Neural cell (in vitro differentiated cells): Measurements from ENCODE around the gene PNMA8C. TPM values are rescaled to one million over a fixed set of nuclear protein-coding genes. Genes with fewer than 3 reads are reported as not detected.

Source experiments
- H2AFZ ChIP-seq: fragments of 200-600, 300-800 bp; sonication (generic), shearing (Covaris generic); 2 replicates; pipeline ENCODE4 v1.6.0; 2014; ENCODE audit warnings: low read depth, mild to moderate bottlenecking, antibody characterized with exemption, low read length, moderate library complexity
- H3F3A ChIP-seq: fragments of 200-600 bp; shearing (Covaris generic); 2 replicates; pipeline ENCODE4 v1.6.1; 2016; ENCODE audit warnings: mild to moderate bottlenecking, moderate library complexity, mixed read lengths, antibody characterized with exemption, low read length; ENCODE audit not compliant: insufficient read depth, poor library complexity, severe bottlenecking
- H3K27ac ChIP-seq: fragments of 200-600, 300-800 bp; sonication (generic), shearing (Covaris generic); 2 replicates; pipeline ENCODE4 v1.5.1; 2014; ENCODE audit warnings: mild to moderate bottlenecking, low read length, moderate library complexity
- H3K27me3 ChIP-seq: fragments of 300-800, 200-600 bp; sonication (generic), shearing (Covaris generic); 2 replicates; pipeline ENCODE4 v1.6.0; 2014; ENCODE audit warnings: mild to moderate bottlenecking, low read depth, low read length, moderate library complexity; ENCODE audit not compliant: insufficient read depth
- H3K36me3 ChIP-seq: fragments of 300-800, 200-600 bp; sonication (generic), shearing (Covaris generic); 2 replicates; pipeline ENCODE4 v1.5.1; 2014; ENCODE audit warnings: mild to moderate bottlenecking, antibody characterized with exemption, low read length, moderate library complexity; ENCODE audit not compliant: insufficient read depth
- H3K4me2 ChIP-seq: fragments of 300-800, 200-600 bp; sonication (generic), shearing (Covaris generic); 2 replicates; pipeline ENCODE4 v1.6.0; 2014; ENCODE audit warnings: mild to moderate bottlenecking, low read length
- H3K4me3 ChIP-seq: fragments of 300-800, 200-600 bp; sonication (generic), shearing (Covaris generic); 2 replicates; pipeline ENCODE4 v1.5.1; 2014; ENCODE audit warnings: mild to moderate bottlenecking, low read length, moderate library complexity
- H3K79me2 ChIP-seq: fragments of 200-600 bp; shearing (Covaris generic); replicated peaks from 2 replicates; pipeline ENCODE4 v1.6.0; 2014; ENCODE audit warnings: mild to moderate bottlenecking, low read length, moderate library complexity; ENCODE audit not compliant: insufficient read depth
- H3K9ac ChIP-seq: fragments of 300-800, 200-600 bp; sonication (generic), shearing (Covaris generic); 2 replicates; pipeline ENCODE4 v1.6.1; 2016; ENCODE audit warnings: mild to moderate bottlenecking, low read length, mixed read lengths
- H3K9me2 ChIP-seq: fragments of 200-600 bp; shearing (Covaris generic); 2 replicates; pipeline ENCODE4 v1.6.1; 2016; ENCODE audit warnings: mild to moderate bottlenecking, low read length, mixed read lengths; ENCODE audit not compliant: insufficient read depth
- H3K9me3 ChIP-seq: fragments of 200-600, 300-800 bp; sonication (generic), shearing (Covaris generic); 2 replicates; pipeline ENCODE4 v1.6.1; 2016; ENCODE audit warnings: mild to moderate bottlenecking, mixed run types, low read length, moderate library complexity, mixed read lengths
- H4K20me1 ChIP-seq: fragments of 200-600 bp; shearing (Covaris generic); 2 replicates; pipeline ENCODE4 v1.6.1; 2016; ENCODE audit warnings: mild to moderate bottlenecking, mixed run types; ENCODE audit not compliant: insufficient read depth
- CTCF ChIP-seq: fragments of 450-650 bp; IDR thresholded peaks from 2 replicates; pipeline ENCODE4 v1.5.1; 2014; ENCODE audit warnings: antibody characterized with exemption, mild to moderate bottlenecking, moderate library complexity; ENCODE audit not compliant: poor library complexity, severe bottlenecking
- EP300 ChIP-seq: fragments of 450-650 bp; conservative IDR thresholded peaks from 2 replicates; pipeline ENCODE4 v1.6.1; 2014; ENCODE audit warnings: antibody characterized with exemption, mild to moderate bottlenecking, moderate library complexity; ENCODE audit not compliant: poor library complexity, severe bottlenecking
- EZH2 ChIP-seq: fragments of 200-600, 300-800 bp; shearing (Covaris generic), sonication (generic); IDR thresholded peaks from 2 replicates; pipeline ENCODE4 v1.6.1; 2014; ENCODE audit warnings: antibody characterized with exemption, low read length, borderline replicate concordance, mild to moderate bottlenecking; ENCODE audit not compliant: insufficient read depth, poor library complexity, severe bottlenecking
- MXI1 ChIP-seq: fragments of 450-650 bp; conservative IDR thresholded peaks from 2 replicates; pipeline ENCODE4 v1.6.1; 2014; ENCODE audit warnings: antibody characterized with exemption, mild to moderate bottlenecking; ENCODE audit not compliant: poor library complexity, severe bottlenecking
- POLR2AphosphoS5 ChIP-seq: IDR thresholded peaks from 2 replicates; pipeline ENCODE4 v1.6.1; 2012
- RAD21 ChIP-seq: fragments of 450-650 bp; conservative IDR thresholded peaks from 2 replicates; pipeline ENCODE4 v1.6.1; 2014; ENCODE audit warnings: antibody characterized with exemption, mild to moderate bottlenecking, moderate library complexity
- SMC3 ChIP-seq: fragments of 450-650 bp; conservative IDR thresholded peaks from 2 replicates; pipeline ENCODE4 v1.6.1; 2014; ENCODE audit warnings: antibody characterized with exemption, mild to moderate bottlenecking, moderate library complexity; ENCODE audit not compliant: poor library complexity
- TAF1 ChIP-seq: IDR thresholded peaks from 2 replicates; pipeline ENCODE4 v1.6.1; 2012; ENCODE audit warnings: low read depth
- polyA plus RNA-seq: library from polyadenylated mRNA; depleted of rRNA; stranded (reverse); fragments of >200 nt; gene quantifications from 2 replicates; pipeline ENCODE4 v1.2.3, GENCODE V29; 2014
- TF ChIP-seq, protein P1 (sequence below): IDR thresholded peaks from 2 replicates; pipeline ENCODE4 v1.6.1; 2012; ENCODE audit warnings: borderline replicate concordance

Gene PNMA8C
- polyA plus RNA-seq, 1 donor from 2014 or later, result 17.2 TPM

GRCh38 chr19:46452186-46452585 is 23.4 kb upstream of the PNMA8C start:
- Histone ChIP-seq H3K27me3 (no peaks in the 10 kb centered on the region), H3K36me3 (no peaks in the 10 kb centered on the region), H3K9me2 (no peaks in the 10 kb centered on the region), H3K27ac (no peak overlapping the region), H3K9ac (no peak overlapping the region), H4K20me1 (no peaks in the 10 kb centered on the region), H3K4me3 (no peak overlapping the region), H3F3A (no peaks in the 10 kb centered on the region), H3K4me2 (no peak overlapping the region), H3K79me2 (no peaks in the 10 kb centered on the region), H2AFZ (no peak overlapping the region), H3K9me3 (no peaks in the 10 kb centered on the region)
- TF ChIP-seq RAD21, result no peak
- TF ChIP-seq EP300, result no peak
- TF ChIP-seq CTCF, result no peak
- TF ChIP-seq, protein P1, sequence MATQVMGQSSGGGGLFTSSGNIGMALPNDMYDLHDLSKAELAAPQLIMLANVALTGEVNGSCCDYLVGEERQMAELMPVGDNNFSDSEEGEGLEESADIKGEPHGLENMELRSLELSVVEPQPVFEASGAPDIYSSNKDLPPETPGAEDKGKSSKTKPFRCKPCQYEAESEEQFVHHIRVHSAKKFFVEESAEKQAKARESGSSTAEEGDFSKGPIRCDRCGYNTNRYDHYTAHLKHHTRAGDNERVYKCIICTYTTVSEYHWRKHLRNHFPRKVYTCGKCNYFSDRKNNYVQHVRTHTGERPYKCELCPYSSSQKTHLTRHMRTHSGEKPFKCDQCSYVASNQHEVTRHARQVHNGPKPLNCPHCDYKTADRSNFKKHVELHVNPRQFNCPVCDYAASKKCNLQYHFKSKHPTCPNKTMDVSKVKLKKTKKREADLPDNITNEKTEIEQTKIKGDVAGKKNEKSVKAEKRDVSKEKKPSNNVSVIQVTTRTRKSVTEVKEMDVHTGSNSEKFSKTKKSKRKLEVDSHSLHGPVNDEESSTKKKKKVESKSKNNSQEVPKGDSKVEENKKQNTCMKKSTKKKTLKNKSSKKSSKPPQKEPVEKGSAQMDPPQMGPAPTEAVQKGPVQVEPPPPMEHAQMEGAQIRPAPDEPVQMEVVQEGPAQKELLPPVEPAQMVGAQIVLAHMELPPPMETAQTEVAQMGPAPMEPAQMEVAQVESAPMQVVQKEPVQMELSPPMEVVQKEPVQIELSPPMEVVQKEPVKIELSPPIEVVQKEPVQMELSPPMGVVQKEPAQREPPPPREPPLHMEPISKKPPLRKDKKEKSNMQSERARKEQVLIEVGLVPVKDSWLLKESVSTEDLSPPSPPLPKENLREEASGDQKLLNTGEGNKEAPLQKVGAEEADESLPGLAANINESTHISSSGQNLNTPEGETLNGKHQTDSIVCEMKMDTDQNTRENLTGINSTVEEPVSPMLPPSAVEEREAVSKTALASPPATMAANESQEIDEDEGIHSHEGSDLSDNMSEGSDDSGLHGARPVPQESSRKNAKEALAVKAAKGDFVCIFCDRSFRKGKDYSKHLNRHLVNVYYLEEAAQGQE, result no peak
- no peak for TF ChIP-seq POLR2AphosphoS5
- no peak for TF ChIP-seq EZH2
- TF ChIP-seq SMC3, result no peak
- TF ChIP-seq MXI1, result no peak
- no peak for TF ChIP-seq TAF1

GRCh38 chr19:46451352-46451751 is 22.6 kb upstream of the PNMA8C start:
- Histone ChIP-seq H2AFZ (no peak overlapping the region), H3F3A (no peaks in the 10 kb centered on the region), H3K9ac (no peak overlapping the region), H3K9me3 (no peaks in the 10 kb centered on the region), H3K27me3 (no peaks in the 10 kb centered on the region), H4K20me1 (no peaks in the 10 kb centered on the region), H3K4me3 (no peak overlapping the region), H3K27ac (no peak overlapping the region), H3K36me3 (no peaks in the 10 kb centered on the region), H3K9me2 (no peaks in the 10 kb centered on the region), H3K4me2 (no peak overlapping the region), H3K79me2 (no peaks in the 10 kb centered on the region)
- TF ChIP-seq EZH2 (no peak), CTCF (no peak), MXI1 (no peak), TAF1 (no peak), EP300 (no peak), RAD21 (no peak), SMC3 (no peak), POLR2AphosphoS5 (no peak)
- TF ChIP-seq, protein P1, result no peak
